HG02588 (cell line): ENCODE measurements around the gene GOLGA6L2.
"Not testable (repeated sequence)": the region's sequence is repeated elsewhere in the genome, so short reads cannot be mapped to it uniquely, and the experiment has no call there.

Source experiments
- ATAC-seq: cut with Tn5 transposase; IDR thresholded peaks from one replicate; pipeline ENCODE4 v1.9.1; 2021; ENCODE audit warnings: mild to moderate bottlenecking, moderate library complexity; ENCODE audit not compliant: unreplicated experiment

The GOLGA6L2 gene

GRCh38 chr15:23424111-23424904 is 22.7 kb downstream of the GOLGA6L2 start:
- no peak for ATAC-seq

- ATAC-seq: peak; percentile 53
These were observed 23.9 kb downstream of the GOLGA6L2 start for GRCh38 chr15:23422946-23423708.

DNA sequence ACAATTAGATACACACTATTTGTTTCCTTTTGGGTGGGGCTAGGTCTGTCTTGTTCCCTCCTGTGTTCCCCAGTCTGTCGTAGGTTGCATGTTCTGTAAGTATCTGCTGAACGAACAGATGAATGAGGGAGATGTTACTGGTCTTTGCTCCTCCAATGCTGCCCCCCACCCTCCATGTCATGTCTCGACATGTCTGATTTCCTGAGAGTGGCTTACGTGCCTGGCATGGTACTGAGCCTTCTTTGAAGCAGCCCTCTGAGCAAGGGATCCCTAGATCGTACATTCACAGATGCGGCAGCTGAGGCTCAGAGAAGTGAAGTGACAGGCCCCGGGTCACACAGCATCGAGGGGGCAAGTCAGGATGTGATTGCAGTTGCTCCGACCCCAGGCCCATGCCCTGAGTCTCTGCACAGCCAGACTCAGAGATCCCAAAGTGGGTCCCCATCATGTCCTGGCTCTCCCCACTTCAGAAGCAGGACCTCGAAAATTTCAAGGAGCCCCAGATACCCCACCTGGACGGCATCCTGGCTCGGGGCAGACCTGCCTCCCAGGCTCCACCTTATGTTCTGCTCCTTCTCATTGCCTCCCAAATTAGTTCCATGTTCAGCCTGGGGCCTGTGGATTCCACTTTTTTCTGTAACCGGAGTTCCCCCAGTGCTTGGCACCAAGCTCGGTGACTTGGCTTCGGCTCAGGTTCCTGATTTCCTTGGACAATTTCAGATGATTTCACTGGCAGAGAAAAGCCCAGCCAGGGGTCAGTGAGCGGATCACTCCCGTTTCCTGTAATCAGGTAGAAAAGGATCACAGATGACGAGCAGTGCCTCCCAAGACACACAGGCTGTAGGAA is 24.7 kb downstream of the GOLGA6L2 start:
- no peak for ATAC-seq

GRCh38 chr15:23420806-23421575 is 26.1 kb downstream of the GOLGA6L2 start:
- ATAC-seq: no peak

DNA sequence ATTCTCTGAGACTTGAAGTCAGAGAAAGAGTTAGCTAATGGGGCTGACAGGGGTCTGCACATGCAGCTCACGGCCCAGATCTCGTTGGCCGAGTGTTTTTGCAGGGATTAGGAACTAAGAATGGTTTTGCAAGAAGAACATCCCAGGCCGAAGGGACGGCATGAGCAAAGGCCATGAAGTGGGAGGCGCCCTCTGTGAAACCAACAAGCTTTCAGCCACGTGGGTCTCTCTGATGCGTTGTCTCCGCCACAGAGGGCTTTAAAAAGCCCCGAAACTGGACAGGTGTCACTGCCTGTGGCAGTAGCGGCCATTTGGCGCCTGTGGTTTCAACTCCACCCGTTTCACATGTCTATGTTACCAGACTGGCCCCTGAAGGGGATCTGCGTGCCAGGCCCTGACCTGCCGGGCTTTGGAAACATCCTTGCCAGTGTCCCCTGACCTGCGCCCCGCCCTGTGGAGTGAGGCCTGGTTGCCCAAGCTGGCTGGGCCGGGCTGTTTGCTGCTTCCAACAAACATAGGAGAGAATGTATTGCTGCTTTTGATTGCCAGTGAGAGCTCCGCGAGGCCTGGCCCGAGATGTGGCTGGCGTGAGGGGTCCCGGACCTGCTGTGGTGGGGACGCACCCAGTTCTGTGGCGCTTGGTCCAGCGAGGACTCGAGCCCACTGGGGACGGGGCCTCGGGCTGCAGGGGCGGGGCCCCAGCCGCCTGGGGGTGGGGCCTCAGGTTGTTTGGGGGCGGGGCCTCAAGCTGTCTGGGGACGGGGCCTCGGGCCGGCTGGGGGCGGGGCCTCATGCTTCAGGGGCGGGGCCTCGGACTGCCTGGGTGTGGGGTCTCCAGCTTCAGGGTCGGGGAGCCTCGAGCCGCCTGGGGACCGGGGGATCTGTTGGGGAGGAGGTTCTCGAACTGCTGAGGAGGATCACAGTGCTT is 30.4 kb downstream of the GOLGA6L2 start:
- no peak for ATAC-seq

GRCh38 chr15:23415866-23416265 is 31.2 kb downstream of the GOLGA6L2 start:
- ATAC-seq: not testable (repeated sequence)

GRCh38 chr15:23415321-23415865 is 31.6 kb downstream of the GOLGA6L2 start:
- ATAC-seq: no peak

DNA sequence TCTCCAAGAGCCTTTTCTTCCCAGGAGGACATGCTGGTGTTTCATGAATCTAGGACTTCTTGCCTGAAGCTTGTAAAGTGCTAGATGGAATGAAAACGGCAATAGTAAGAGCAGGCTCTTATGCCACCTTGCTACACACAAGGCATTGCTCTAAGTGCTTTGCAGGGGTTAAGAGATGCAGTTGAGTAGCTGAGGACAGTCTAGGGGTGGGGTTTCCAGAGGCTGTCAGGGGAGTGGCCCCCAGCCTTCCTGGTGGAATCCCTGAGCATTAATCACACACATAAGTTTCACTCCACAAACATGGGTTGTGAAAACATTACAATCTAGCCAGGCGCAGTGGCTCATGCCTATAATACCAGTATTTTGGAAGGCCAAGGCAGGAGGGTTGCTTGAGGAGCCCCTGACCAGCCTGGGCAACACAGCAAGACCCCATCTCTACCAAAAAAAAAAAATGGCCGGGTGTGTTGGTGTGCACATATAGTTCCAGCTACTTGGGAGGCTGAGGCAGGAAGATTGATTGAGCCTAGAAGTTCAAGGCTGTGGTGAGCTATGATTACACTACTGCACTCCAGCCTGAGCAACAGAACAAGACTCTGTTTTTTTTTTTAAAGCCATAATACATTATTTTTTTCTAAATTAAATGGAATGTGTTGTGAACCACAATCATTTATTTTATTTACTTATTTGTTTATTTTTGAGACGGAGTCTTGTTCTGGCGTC is 34.0 kb downstream of the GOLGA6L2 start:
- ATAC-seq: not testable (repeated sequence)

GRCh38 chr15:23411841-23412240 is 35.2 kb downstream of the GOLGA6L2 start:
- ATAC-seq: no peak

DNA sequence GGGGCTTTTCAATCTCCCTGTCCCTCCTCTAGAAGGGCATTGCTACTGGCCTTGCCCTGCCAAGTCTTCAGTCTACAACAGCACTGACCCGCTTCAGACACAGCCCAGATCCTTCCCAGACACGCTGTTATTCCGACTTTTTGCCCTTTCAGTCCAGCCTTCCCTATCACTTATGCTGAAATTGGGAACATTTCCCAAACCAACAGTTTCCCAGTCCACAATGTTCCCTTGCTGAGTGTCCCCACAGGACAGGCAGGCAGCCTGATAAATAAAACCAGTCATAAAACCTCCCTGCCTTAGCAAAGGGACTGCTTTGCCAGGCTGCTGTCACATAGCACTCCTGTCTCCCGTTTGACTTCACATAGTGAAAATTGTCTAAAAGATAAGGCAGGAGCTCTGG is 43.5 kb downstream of the GOLGA6L2 start:
- no peak for ATAC-seq

DNA sequence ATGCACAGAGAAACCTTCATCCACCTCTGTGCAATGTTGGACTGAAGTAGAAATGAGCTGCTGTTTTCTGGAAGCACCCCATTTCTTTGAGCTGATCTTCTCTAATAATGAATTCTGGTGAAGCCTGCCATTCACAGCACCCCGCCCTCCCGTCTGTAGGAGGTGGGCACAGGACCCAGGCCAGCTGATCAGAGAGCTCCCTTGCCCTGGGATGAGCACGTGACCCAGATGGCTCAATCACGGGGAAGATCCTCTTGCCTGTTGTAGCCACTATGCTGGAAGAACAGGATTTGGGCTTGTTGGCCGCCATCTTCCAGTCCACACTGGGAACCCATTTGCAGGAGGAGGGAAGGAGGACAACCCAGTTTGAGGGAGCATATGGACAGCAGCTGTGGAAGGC is 44.5 kb downstream of the GOLGA6L2 start:
- no peak for ATAC-seq

- ATAC-seq: no peak
These were observed 44.9 kb downstream of the GOLGA6L2 start for GRCh38 chr15:23402140-23402539.

DNA sequence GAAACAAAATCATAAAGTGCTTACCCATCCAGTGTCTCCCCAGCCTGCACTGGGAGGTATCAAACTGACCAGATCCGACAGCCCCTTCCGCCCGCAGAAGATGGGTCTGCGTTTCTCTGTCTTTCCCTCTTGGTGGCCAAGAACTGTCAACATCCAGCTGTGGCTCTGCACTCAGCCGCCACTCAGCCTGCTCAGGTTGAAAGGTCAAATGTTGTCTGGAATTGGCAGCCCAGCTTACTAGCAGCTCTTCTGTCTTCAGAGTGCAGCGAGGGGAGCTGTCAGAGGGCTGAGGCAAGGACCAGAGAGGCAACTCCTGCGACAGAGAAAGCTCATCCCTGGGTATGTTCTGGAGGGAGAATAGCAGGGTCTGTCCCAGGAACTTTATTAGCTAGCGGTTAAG is 45.4 kb downstream of the GOLGA6L2 start:
- no peak for ATAC-seq

GRCh38 chr15:23399207-23399606 is 47.8 kb downstream of the GOLGA6L2 start:
- ATAC-seq: not testable (repeated sequence)

DNA sequence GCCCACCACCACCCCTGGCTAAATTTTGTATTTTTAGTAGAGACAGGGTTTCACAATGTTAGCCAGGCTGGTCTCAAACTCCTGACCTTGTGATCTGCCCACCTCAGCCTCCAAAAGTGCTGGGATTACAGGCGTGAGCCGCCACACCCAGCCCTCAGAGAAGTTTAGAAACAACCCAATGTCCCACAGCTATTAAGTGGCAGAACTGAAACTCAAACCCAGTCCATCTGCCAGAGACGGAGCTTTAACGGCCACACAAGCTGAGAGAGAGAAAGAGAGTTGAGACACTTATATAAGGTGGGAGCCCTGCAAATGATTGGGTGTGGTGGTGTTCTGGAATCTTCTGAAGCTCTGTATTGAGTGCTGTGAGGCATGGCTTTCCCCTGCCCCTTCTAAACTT is 48.7 kb downstream of the GOLGA6L2 start:
- not testable (repeated sequence) for ATAC-seq

GRCh38 chr15:23397779-23398178 is 49.3 kb downstream of the GOLGA6L2 start:
- ATAC-seq: no peak

- no peak for ATAC-seq
These were observed 51.2 kb downstream of the GOLGA6L2 start for GRCh38 chr15:23395832-23396231.

DNA sequence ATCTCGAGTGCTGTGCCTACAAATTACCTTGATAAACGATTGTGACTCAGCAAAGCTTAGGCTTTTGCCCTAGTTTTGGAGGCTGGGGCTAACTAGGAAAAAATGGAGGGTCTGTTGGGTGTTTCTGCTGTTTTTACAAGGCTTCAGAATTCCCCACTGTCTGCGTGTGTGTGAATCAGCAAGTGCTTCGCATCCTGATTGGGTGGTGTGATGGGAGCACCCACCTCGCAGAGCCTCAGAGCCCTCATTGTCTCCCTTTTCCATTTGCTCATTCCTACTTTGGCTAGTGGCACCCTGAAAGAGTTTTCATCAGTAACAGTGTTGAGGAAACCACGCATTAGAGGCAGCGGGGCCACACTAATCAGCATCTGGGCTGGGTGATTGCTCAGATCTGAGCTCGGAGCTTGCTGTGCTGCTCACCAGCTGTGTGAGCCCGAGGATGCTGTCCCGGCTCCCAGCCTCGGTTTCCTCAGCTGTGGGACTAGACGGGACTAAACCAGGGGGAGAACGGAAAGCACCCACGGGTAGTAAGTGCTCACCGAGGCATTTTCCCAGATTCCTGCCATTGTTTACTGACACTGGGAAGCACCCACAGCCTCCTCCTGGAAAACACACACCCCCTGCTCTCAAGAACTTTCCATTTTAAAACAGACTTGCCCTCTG is 51.9 kb downstream of the GOLGA6L2 start:
- no peak for ATAC-seq
